ENCODE measurements around the gene FANCF.

FANCF gene

DNA sequence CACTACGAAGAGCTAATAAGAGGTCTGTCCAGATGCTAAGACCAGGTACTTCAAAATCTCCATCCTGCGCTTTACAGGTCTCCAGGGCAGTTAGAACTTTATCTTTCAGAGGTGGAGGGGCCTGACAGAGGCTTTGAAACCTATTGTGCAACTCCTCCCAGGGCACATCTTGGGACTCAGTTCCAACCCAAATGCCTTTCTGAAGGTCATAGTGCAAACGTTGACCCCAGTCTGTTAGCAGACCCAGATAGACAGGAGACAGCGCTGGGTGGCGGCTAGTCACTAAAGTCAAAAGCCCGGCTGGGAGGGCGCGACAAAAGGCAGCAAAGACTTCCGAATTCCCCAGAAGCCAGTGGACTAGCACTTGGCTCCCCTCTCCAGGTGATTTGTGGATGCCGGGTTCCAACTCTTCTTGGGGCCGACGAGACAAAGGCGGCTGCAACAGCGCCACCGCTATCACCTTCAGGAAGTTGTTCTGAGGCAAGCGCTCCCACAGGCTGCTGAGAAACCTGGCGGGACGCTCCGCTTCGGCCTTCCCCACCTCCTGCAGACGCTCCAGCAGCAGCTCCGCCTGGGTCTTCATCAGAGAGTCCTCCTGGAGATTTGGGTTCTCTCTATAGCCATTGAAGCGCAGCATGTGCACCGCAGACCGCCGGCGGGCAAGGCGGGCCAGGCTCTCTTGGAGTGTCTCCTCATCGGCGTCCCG lies 728 bp downstream of the FANCF start:
- DNase-seq = peak; percentile 63

DNA sequence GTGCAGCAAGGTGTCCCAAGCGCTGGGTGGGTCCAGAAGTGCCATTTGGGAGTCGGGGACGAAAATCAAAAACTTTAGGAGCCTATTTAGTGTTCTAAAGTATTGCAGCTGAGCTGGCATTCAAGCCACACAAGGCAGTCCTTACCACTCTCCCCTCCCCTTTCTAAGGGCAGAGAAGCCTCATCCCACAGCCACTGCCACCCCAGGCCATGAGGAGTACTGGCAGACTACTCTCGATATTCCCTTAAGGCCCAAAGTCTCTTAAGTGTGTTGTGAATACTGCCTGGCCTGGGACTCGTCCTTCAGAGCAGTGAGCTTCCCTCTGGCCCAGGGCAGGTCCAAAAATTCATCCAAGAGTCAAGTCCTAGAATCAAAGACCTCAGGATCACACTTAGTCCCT lies 7.8 kb downstream of the FANCF start:
- no peak for DNase-seq

DNA sequence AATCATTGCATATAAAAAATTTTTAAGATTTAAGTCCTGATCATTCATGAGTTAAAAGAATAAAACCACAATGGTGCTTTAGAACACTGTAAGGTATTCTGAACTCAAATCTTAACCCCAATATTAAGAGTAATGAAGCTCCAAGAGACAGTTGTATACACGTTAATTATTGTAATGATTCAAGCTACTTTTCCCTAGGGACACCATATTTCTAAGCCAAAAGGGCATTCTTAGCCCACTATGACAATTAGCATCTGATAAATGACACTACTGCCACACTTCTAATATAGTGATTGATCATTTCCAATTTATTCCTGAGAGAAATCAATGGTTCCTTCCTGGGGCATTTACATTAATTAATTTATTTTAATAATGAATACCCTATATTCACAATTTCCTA lies 21.7 kb downstream of the FANCF start:
- DNase-seq = no peak

DNA sequence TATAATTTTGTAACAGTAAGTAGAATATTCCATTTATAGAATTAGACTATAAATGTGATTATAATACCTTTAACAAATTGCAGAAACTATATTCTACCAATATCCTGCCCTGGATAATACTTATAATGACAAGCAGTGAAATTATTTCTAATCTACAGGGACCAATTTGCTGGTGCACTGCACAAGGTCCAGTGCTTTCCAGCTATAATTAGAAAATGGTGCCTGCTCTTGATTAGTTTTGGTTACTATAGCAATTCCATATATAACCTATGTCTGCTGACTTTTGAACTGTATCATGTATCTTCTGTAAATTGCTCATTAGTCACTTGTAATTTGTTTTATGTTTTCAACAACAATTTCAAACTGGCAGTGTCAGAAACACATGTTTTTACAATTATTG lies 23.1 kb downstream of the FANCF start:
- DNase-seq = no peak

DNA sequence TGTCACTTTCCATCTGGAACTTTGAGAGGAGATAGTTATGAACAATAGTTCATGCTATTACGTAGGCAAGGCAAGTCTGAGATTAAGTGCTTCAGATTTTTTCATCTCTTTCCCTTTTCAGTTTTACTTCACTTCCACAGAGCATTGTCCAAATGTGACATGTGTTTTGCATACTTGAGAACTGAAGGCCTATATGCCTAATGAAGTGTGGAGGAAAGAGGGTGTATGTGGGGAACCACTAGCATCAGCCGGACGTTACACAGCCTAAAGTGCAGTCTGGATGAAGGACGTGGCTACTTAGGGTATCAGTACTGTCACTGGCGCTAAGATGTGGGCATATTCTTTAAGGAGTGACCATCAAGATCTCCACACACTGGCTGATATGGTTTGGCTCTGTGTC lies 26.2 kb downstream of the FANCF start:
- no peak for DNase-seq

DNA sequence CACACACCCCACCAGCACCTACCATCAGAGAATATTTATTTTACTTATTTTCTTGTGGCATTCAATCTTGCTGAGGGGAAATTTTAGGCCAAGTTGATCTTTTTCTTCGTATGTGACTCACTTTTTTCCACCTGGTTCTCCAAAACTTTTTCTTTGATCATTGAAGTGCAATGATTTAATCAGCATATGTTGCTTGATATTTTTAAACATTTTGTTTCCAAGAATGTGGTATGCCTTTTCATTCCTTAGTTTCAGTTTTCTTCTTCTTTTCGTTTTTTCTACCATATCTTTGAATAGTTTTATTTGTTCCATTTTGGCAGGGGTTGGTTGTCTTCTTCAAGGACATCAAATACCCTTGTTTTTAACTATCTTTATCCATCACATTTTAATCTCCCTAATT lies 28.6 kb downstream of the FANCF start:
- DNase-seq = no peak

DNA sequence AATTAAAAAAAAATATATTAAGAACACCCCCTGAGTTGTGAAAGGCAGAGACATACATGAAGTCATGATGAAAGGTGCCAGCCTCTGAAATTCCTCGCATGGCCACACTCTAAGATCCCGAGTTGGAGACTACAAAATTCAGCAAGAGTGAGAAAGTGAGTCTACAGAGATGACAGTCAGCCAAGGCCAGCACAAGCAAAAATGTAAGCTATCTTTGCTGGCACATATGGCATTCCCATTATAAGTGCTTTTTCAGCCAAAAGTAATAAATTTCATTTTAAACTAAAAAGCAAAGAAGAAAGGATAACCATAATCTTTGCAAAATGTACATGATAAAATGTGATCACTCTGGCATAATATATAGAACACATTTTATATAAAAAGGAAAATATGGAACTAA lies 40.6 kb downstream of the FANCF start:
- DNase-seq = no peak

DNA sequence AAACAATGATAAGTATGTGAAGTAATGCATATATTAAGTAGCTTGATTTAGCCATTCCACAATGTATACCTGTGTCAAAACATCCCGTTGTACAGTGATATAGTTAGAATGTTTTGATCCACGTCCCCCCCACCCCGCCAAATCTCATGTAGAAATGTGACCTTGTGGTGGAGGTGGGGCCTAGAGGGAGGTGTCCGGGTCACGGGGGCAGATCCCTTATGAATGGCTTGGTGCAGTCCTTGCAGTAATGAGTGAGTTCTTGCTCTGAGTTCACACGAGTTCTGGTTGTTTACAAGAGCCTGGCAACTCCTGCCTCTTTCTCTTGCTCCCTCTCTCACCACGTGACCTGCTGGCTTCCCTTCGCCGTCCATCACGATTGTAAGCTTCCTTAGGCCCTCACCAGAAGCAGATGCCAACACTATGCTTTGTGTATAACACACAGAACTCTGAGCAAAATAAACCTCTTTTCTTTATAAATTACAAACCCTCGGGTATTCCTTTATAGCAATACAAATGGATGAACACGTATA lies 41.6 kb downstream of the FANCF start:
- DNase-seq = no peak

DNA sequence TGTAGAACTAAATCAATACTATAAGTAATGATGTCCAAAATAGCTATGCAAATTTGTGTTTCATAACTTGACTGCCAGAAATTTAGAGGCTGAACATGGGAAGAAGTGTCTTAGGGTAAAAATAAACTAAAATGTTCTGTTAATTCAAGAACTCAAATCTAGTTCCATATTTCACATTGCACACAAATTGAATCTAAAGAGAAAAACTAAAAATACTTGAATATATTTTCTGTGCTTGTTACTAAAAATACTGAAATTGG lies 43.5 kb downstream of the FANCF start:
- no peak for DNase-seq

DNA sequence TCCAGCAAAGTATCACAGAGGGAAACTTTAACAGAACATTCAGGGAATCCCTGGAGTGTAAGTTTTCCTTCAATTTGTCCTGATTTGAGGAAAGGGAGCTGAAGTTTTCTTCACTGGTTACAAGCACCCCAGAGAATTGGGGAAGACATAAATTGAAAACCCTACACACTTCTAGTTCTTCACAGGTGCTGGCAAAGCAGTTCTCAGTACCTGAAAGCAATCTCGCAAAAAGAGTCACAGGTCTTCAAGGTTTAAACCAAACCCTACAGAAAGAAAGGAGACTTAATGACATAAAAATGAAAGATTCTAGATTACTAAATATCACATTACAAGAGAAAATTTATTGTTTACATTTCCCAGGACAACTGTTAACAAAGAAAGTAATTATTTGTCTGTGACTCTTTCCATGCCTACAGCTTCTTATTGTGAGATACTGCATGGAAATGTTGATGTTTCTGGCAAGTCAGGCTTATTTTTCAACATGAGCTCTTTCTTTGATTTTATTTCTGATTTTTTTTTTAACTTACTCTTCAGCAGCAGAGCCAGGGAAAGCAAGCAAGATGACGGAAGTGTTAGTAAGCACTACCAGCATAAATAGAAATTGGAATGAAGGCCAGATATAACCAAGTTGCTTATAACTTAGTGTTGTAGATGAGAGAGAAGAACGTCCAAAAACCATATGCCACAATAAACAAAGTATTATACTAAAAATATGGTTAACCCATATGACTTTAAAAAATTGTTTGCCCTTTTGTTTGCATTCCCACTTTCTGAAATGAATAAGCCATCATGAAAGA lies 44.1 kb downstream of the FANCF start:
- no peak for DNase-seq

DNA sequence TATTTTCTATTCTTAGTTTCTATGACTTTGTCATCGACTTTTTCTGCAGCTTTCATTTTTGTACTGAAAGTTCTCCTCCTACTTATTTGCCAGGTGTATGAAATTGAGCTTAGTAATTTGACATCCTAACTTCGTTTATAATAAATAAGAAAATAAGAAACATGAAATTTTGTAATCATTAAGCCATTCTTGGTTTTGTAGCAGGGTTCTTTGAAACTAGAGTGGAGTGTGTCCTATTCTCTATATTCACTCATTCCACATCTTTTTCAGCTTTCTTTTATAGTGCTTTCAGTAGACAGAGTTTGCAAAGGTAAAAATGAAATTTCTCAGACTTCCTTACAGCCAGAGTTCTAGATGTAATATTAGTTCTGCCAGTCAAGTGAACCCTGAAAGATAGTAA lies 47.8 kb downstream of the FANCF start:
- DNase-seq = no peak

Measured in fibroblast of skin of abdomen (primary cell).